GM04503 (cell line): ENCODE data around the gene PMAIP1.

ENCODE experiments used
- DNase-seq: peaks from one replicate; pipeline ENCODE4 v3.0.0-alpha.2; 2012; ENCODE audit warnings: low read depth

The PMAIP1 gene

DNA sequence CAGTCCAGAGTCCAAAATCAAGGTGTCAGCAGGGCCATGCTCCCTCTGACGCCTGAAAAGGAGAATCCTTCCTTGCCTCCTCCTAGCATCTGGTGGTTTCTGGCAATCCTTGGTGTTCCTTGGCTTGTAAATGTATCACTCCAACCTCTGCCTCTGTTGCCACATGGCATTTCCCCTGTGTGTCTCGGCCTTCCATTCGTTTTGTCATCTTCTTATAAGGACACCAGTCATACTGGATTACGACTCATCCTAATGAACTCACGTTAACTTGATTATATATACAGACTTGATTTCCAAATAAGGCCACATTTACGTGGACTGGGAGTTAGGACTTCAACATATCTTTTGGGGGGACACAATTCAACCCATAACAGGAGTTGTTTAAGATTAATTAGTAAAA is 15.8 kb downstream of the PMAIP1 start:
- no peak for DNase-seq

GRCh38 chr18:59916746-59917145 is 16.9 kb downstream of the PMAIP1 start:
- no peak for DNase-seq

GRCh38 chr18:59917422-59917821 is 17.6 kb downstream of the PMAIP1 start:
- DNase-seq, result no peak

DNA sequence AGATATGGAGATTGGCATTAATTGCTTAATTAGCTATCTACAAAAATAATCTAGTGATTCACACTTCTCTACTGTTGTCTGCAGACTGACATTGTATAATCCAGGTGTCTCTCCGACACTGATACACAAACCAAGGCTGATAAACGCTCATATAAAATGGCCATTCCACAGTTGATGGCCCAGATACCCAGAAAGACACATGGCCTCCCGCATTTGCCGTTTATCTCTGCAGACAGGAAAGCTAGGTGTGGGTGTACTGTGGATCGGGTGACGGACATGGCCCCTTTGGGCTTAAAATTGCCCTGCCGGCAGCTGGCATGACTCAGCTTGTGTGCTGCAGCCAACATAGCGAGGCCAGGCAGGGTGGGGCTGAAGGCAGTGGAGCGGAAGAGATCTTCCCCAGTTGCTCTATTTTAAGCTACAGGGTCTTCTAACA is 18.5 kb downstream of the PMAIP1 start:
- DNase-seq, result no peak

- DNase-seq, result no peak
Measured at GRCh38 chr18:59918997-59919396, 19.2 kb downstream of the PMAIP1 start.

DNA sequence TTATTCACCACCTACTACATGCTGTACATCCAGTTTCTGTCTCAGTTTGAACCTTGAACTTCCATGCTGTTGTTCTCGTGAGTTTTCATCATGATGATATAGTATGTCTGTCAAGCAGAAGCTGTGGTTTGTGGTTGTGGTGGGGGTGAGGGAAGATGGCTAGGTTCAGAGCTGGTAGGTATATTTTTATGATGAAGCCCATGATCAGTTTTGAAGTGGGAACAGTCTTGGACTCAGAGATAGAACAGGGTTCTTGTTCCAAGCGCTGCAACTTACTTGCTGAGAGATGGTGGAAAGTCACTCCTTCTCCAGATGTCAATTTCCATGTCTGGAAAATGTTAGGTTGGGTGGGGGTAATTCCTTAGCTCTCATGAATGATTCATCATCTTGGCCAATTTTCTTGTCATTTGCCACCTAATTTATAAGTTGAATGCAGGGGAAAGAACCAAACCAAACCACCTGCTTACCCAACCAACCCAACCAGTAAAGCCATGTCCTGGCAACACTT is 21.6 kb downstream of the PMAIP1 start:
- DNase-seq, result no peak

- DNase-seq, result no peak
Measured at GRCh38 chr18:59923539-59924196, 23.9 kb downstream of the PMAIP1 start.

DNA sequence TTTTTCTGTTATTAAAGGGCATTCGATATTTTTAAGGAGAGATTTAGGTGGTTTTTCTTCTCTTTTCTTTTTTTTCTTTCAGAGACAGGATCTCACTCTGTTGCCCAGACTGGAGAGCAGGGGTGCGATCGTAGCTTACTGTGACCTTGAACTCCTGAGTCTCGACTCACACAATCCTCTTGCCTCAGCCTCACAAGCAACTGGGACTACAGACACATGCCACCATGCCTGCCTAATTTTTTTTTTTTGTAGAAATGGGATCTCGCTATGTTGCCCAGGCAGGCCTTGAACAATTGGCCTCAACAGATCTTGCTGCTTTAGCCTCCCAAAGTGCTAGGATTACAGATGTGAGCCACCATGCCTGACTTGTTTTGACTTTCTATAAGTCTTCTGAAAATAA is 26.3 kb downstream of the PMAIP1 start:
- no peak for DNase-seq

DNA sequence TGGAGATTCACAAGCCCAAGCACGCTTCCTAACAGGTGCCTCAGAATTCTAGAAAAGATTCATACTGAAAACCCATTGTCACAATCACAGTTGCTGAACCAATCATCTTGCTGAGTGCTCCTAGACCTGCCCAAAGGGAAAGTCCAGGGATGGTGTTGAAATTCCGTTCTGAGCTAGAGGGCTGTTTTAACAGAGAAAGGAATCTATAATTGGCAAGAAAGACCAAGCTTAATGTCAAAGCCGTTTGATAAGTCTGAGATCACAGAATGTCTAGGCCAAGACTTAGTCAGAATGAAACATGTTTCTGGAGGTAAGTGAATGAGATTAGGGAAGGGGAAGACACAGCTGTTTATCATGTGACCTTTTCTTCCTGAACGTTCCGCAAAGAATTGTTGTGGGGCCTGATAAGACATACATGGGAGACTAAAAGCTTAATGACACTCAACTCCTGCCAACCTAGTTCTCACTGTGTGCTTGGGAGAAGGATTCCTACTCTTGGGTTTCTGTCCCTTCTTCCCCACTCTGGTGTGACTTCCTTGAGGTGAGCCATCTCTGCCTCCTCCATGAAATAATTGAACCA is 27.5 kb downstream of the PMAIP1 start:
- DNase-seq, result no peak

- DNase-seq, result no peak
Measured at GRCh38 chr18:59928201-59928600, 28.4 kb downstream of the PMAIP1 start.

DNA sequence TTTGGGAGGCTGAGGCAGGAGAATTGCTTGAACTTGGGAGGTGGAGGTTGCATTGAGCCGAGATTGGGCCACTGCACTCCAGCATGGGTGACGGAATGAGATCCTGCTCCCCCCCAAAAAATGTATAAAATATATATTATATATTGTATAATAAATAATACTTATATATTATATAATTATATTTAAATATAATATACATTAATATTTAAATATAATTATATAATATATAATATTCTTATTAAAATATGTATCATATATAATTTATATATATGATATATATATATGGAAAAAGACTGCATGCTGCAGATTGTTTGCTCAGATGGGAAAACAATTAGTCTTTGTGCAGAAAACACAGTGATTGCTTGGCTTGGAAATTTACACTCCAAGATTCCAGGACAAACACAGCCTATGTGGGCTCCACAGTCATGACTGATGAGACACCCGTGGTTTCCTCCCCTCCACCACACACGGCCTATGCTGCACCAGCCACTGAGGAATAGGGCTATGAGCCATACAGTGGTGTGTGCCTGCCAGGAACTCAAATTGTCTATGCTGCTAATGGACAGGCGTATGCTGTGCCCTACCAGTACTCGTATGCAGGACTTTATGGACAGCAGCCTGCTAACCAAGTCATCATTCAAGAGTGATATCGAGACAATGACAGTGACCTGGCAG is 30.0 kb downstream of the PMAIP1 start:
- no peak for DNase-seq

GRCh38 chr18:59932401-59932800 is 32.6 kb downstream of the PMAIP1 start:
- no peak for DNase-seq

GRCh38 chr18:59938676-59939075 is 38.9 kb downstream of the PMAIP1 start:
- no peak for DNase-seq

DNA sequence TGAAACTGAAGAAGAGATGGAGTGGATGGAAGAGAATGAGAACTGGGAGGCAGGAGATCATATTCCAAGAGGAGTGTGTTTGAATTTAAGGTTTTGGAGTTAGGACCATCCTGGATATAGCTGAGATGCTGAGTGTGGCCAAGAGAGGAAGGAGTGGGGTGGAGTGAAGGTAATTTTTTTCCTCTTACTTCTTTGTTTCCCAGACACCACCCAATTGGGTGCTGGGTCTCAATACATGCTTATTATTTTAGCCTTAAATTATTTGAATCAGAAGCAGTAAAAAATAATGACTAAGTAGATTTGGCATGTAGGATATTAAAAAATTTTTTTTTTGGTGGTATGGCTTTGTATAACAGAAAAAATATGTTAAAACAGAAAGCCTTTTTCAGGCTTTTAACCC is 39.3 kb downstream of the PMAIP1 start:
- no peak for DNase-seq

DNA sequence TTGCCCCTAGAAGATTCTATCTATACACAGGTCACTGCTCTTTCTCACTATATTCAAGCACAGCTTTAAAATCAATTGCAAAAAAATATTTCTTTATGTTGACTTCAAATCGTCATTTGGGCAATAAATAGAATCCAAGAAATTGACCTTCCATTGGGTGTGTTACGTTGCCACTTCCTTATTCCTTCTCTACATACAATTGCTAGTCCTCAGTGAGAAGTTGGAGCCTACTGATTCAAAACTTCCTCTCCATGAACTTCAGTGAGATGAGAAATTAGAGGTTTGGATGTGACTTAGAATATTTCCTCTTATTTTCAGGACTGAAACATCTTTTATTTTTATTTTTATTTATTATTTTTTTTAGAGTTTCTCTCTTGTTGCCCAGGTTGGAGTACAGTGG is 40.3 kb downstream of the PMAIP1 start:
- DNase-seq, result no peak

- no peak for DNase-seq
Measured at GRCh38 chr18:59941331-59941730, 41.5 kb downstream of the PMAIP1 start.

GRCh38 chr18:59942601-59943000 is 42.8 kb downstream of the PMAIP1 start:
- DNase-seq, result no peak

- DNase-seq, result no peak
Measured at GRCh38 chr18:59945544-59945943, 45.7 kb downstream of the PMAIP1 start.

DNA sequence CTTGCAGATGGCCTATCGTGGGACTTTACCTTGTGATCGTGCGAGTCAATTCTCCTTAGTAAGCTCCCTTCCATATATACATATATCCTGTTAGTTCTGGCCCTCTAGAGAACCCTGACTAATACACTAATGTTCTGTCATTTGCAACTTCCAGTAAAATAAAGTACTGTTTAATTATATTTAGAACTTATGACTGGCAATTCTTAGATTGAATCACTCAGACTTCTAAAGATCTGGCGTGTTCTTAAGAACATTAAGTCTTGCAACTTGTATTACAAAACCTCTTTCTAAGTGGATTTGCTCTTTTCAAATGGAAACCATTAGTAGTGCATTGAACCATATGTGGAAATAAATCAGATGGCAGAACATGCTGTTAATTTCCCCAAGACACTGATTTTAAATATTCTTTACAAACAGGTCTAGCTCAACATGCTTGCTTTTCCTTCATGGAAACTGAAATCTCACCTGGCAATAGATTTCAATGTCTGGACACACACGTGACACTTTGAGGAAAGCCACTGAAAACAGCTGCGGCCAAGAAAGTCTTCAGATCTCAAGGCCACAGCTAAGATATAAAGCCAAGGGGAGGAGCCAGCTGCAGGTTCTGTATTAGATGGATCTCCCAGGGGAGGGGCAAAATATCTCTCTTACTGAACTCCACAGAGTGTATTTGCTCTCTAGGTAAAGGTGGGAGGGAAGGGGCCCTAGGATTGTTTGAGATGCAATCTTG is 50.6 kb downstream of the PMAIP1 start:
- no peak for DNase-seq

- DNase-seq, result no peak
Measured at GRCh38 chr18:59951591-59951990, 51.8 kb downstream of the PMAIP1 start.

DNA sequence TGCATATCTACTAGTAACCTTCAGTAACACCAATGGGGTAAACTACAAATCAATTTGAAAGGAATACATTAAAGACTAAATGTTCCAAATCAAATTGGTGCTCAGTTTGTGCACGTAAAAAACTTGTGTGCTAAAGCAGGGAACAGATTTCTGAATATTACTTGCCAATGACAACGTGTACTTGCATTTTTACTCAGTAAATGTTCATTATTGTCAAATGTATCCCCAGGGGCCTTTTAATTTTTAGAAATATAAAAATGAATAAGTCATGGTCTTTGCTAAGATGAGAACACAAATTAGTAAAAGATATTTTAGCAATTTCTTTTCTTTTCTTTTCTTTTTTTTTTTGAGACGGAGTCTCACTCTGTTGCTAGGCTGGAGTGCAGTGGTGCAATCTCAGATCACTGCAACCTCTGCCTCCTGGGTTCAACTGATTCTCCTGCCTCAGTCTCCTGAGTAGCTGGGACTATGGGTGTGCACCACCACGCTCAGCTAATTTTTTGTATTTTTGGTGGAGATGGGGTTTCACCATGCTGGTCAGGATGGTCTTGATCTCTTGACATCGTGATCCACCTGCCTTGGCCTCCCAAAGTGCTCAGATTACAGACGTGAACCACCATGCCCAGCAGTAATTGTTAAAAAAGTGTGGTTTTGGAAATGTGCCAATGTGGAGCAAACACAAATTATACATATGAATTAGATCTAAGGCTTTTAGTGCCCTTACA is 52.6 kb downstream of the PMAIP1 start:
- no peak for DNase-seq
